ENCODE data around the gene UTF1. TPM values are rescaled to one million over a fixed set of nuclear protein-coding genes. Genes with fewer than 3 reads are reported as not detected.

UTF1 gene
- total and polyA plus RNA-seq, 10 donors, result 0.10 to 0.54 (median 0.32) TPM; not detected in 4

DNA sequence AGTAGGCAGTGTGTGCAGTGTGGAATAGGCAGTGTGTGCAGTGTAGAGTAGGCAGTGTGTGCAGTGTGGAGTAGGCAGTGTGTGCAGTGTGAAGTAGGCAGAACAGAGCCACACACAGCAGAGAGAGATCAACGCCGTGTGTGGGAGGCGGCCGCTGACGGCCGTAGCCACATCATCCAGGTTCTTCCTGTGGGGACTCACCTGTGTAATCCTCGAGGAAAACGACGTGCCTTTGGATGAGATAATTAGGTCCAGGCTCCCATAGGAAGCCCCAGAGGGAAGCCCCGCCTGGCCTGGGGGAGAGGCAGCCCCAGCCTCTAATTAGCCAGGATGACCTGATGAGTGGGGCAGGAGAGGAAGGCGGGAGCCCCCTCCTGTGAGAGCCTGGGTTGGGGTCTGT, 44.6 kb upstream of the UTF1 start:
- Histone ChIP-seq H3K27me3 (replicated peaks in 1 of 7) (peaks cover 0 to 58% (median 0%) of the 10 kb centered on the region in 7 donors), H3K9me3 (no peaks in the 10 kb centered on the region), H3K4me3 (no peak overlapping the region), H3K4me1 (no peaks in the 10 kb centered on the region), H3K27ac (no peak overlapping the region), H3K36me3 (no peaks in the 10 kb centered on the region)
- TF ChIP-seq POLR2AphosphoS5 (IDR thresholded peaks at IDR 0.05) (no peak), POLR2A (IDR thresholded peaks at IDR 0.05) (no peak)
- TF ChIP-seq, protein P1, sequence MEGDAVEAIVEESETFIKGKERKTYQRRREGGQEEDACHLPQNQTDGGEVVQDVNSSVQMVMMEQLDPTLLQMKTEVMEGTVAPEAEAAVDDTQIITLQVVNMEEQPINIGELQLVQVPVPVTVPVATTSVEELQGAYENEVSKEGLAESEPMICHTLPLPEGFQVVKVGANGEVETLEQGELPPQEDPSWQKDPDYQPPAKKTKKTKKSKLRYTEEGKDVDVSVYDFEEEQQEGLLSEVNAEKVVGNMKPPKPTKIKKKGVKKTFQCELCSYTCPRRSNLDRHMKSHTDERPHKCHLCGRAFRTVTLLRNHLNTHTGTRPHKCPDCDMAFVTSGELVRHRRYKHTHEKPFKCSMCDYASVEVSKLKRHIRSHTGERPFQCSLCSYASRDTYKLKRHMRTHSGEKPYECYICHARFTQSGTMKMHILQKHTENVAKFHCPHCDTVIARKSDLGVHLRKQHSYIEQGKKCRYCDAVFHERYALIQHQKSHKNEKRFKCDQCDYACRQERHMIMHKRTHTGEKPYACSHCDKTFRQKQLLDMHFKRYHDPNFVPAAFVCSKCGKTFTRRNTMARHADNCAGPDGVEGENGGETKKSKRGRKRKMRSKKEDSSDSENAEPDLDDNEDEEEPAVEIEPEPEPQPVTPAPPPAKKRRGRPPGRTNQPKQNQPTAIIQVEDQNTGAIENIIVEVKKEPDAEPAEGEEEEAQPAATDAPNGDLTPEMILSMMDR (IDR thresholded peaks at IDR 0.05 in 8 of 11, conservative IDR thresholded peaks at IDR 0.05 in 3 of 11), result no peak
- DNase-seq, result no peak
- intact Hi-C loops (cut with DNase I; ENCODE audit: low total_unique reads), result no loop called here
- WGBS, 5 donors, result 83 to 86% (median 84%) methylated on average over 10 to 11 of the region's 11 CpGs

DNA sequence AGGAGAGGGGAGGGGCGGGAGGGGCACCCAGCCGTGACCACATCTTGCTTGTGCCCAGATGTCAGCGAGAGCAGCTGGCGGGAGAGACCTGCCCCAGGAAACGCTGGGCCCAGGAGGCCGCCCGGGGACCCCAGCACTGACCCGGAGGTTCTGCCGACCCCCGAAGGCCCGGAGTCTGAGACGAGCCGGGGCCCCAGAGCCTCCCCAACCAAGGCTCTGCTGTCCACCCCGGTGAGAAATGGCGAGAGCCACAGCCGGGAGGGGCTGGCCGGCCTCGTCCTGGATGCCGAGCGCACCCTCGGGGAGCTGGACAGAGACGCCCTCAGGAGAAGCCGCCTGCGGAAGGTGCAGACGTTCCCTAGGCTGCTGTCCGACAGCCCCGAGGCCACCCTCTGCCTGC, 44.1 kb upstream of the UTF1 start:
- H3K27ac ChIP-seq, result no peak overlapping the region
- H3K36me3 ChIP-seq, result no peaks in the 10 kb centered on the region
- no peaks in the 10 kb centered on the region for H3K9me3 ChIP-seq
- TF ChIP-seq, protein P1 (IDR thresholded peaks at IDR 0.05 in 8 of 11, conservative IDR thresholded peaks at IDR 0.05 in 3 of 11), result no peak
- H3K4me1 ChIP-seq, result no peaks in the 10 kb centered on the region
- H3K27me3 ChIP-seq (replicated peaks in 1 of 7), result peaks cover 0 to 54% (median 0%) of the 10 kb centered on the region in 7 donors
- no peak overlapping the region for H3K4me3 ChIP-seq
- no peak for DNase-seq
- 71 to 100% (median 76%) methylated on average over 7 to 27 of the region's 27 CpGs for WGBS, 5 donors
- intact Hi-C loops (cut with DNase I; ENCODE audit: low total_unique reads), result no loop called here

DNA sequence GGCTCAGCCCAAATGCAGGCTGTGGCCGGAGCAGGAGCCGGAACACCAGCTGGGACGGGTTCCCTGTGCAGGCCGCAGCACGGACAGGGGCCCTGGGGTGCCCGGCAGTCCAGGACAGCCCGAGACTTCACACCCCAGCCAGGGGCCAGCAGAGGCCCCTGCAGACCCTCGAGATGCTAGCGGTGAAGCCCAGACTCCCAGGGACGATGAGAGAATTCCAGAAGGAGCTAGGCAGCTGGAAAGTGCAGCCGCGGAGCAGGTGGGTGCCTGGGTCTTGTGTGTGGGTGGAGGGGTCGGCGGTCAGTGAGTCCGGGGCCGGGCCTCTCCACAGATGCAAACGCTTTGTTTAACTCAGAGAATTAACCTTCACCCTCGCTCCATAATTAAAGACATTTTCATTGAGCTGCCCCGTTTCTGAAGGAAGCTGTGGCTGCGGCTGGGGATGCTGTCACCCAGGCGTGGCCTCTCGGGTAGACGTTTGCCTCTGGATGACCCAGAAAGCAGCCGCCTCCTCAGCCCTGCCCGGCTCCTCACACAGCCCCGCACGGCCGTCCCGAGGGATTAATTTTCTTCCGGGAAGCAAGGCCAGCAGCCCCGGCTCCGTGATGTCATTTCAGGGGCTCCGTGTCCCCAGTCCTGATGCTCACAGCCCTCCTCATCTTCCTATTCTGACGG, 43.5 kb upstream of the UTF1 start:
- Histone ChIP-seq H3K27ac (no peak overlapping the region), H3K4me1 (no peaks in the 10 kb centered on the region), H3K4me3 (no peak overlapping the region), H3K9me3 (peaks cover 0 to under 1% (median 0%) of the 10 kb centered on the region in 8 donors), H3K27me3 (replicated peaks in 1 of 7) (peaks cover 0 to 53% (median 0%) of the 10 kb centered on the region in 7 donors), H3K36me3 (no peaks in the 10 kb centered on the region)
- 70 to 81% (median 74%) methylated on average over 27 to 34 of the region's 34 CpGs for whole genome bisulfite sequencing, 5 donors
- intact Hi-C loops (cut with DNase I; ENCODE audit: low total_unique reads), result no loop called here
- TF ChIP-seq POLR2AphosphoS5 (IDR thresholded peaks at IDR 0.05), result no peak
- TF ChIP-seq POLR2A (IDR thresholded peaks at IDR 0.05), result no peak
- no peak for DNase-seq

DNA sequence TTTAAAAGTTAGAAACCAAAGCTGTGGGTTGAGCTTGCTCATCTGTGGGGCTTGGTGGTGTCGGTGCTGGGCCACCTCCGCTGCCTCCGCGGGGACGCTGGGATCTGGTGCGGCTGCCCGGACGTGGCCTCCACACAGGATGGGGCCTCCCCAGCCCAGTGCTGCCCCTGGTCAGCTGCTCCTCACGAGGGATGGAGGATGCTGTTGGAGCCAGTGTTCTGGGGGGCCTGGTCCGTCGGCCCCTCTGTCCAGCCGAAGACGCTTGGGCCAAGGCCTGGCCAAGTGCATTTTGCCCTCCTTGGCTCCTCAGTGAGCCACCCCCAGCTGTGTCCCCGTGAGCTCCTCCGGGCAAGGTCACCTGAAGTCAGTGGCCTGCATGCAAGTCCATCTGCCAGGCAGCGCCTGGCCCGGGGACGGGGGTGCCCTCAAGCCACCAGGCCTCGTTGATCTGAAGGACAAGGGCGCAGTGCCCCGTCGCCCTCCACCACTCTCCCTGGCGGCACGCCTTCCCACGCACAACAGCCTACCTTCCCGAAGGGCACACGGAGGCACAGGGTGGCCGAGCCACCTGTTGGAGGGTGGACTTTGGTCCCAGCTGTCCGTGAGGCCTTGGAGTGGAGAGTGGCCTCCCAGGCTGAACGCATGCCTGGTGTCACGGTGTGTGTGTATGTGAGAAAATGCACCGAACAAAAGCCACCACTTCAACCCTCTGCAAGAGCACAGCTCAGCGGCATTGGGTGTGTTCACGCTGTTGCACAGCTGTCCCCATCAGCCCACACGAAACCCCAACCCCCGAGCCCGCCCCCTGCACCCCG, 42.7 kb upstream of the UTF1 start:
- no peak overlapping the region for H3K27ac ChIP-seq
- no peak for TF ChIP-seq POLR2AphosphoS5 (IDR thresholded peaks at IDR 0.05)
- TF ChIP-seq, protein P1 (IDR thresholded peaks at IDR 0.05 in 8 of 11, conservative IDR thresholded peaks at IDR 0.05 in 3 of 11), result no peak
- TF ChIP-seq POLR2A (IDR thresholded peaks at IDR 0.05), result no peak
- no peak for DNase-seq
- WGBS, 5 donors, result 84 to 91% (median 89%) methylated on average over 11 to 38 of the region's 38 CpGs
- no peak overlapping the region for H3K4me3 ChIP-seq
- intact Hi-C loops (cut with DNase I; ENCODE audit: low total_unique reads), result no loop called here
- H3K4me1 ChIP-seq, result no peaks in the 10 kb centered on the region
- peaks cover 0 to 8% (median 0%) of the 10 kb centered on the region in 8 donors for H3K9me3 ChIP-seq
- H3K27me3 ChIP-seq (replicated peaks in 1 of 7), result peaks cover 0 to 45% (median 0%) of the 10 kb centered on the region in 7 donors
- no peaks in the 10 kb centered on the region for H3K36me3 ChIP-seq
